Measurements from ENCODE around the gene MSLN. TPM values are rescaled to one million over a fixed set of nuclear protein-coding genes. Genes with fewer than 3 reads are reported as not detected.
A peak's percentile ranks its signal among the peaks of the same experiment; 100 is the strongest.

MSLN gene
- total and polyA plus RNA-seq, 2 of the 13 experiments (the other 11 are each of a cell fraction or from before 2014, with no cell fraction given): 2.0 to 2.3 TPM

DNA sequence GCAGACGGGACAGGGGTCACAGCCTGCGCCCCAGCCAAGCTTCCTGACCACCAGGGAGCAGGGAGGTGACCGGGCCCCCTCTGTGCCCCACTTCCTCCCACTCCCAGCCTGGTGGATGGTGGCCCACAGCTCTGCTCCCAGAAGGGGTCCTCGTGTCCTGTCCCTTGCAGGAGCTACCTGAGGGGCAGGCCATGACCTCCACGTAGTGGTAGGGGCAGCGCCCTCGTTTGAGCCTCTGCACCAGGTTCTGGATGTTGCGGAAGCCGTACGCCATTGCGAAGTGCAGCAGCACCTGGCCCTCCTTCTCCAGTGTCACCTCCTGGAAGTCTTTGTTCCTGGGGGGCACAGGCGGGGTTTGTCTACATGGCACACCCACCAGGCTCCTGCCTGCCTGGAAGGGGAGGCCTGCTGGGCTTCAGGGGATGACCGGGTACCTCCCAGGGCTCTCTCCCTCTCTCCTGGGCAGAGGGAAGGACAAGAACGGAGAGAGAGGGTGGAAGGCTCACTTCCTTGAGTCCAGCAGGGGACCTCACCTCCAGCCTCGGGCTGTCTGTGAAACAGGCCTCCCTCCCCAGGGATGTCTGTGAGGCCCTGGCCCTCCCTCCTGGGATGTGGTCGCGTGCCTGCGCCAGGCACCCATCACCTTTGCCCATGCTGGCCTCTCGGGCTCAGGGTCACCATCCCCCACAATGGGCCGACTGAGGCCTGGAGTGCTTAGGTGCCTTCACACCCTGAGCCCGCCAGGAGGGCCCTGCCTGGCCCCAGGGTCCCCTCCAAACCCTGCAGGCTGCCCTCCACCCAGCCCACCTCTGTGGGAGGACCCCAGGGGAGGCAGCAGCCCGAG is 29.6 kb upstream of the MSLN start:
- H3K79me2 ChIP-seq (ENCODE audit: insufficient read depth, low read length): no peaks in the 10 kb centered on the region
- in situ Hi-C loops (cut with HindIII; ENCODE audit: extremely low pct_ligation_motif_present, low pct_unique_long_range_greater_than_20kb): no loop called here
- no peak overlapping the region for H3K4me3 ChIP-seq (replicated peaks in 1 of 3; ENCODE audit: insufficient read depth in 1 of 3, low read depth in 2 of 3, low read length in 3 of 3)
- FAIRE-seq (no peak), DNase-seq (ENCODE audit: low spot score) (no peak), ATAC-seq (no peak)
- intact Hi-C loops (cut with micrococcal nuclease; ENCODE audit: unreplicated experiment): no loop called here
- ChIA-PET CTCF (ENCODE audit: low intra/inter-chr PET ratio, low total read pairs) (no interaction called here), POLR2A (interaction anchor here (2.0 kb wide), 1 partner anchor 10 kb away, joined by 7 read pairs; the partner anchor contains the start of gene ANTKMT)
- no peaks in the 10 kb centered on the region for H3K9me3 ChIP-seq (ENCODE audit: low read length)
- H3K36me3 ChIP-seq (replicated peaks in 1 of 2; ENCODE audit: control insufficient read depth in 1 of 2, insufficient read depth in 2 of 2, low read length in 2 of 2): peaks cover 3 to 15% of the 10 kb centered on the region in 2 experiments; a peak in 2 of 5 replicates
- H3K4me1 ChIP-seq (ENCODE audit: insufficient read depth, low read length): peaks cover 11% of the 10 kb centered on the region
- H2AFZ ChIP-seq (ENCODE audit: low read length): no peak overlapping the region
- peaks cover 0 to 3% of the 10 kb centered on the region in 2 experiments; a peak in 1 of 5 replicates for H3K27me3 ChIP-seq (ENCODE audit: control insufficient read depth in 1 of 2, insufficient read depth in 2 of 2, low read length in 2 of 2)
- 90% methylated on average over 7 of the region's 22 CpGs for WGBS (ENCODE audit: low lambda C conversion rate)
- H3K4me2 ChIP-seq (ENCODE audit: low read depth, low read length): no peak overlapping the region
- no TSS peak for BruUV-seq (replicated peaks)
- TF ChIP-seq RARA (CRISPR knock-in tag; IDR thresholded peaks at IDR 0.05) (no peak), HNRNPUL1 (IDR thresholded peaks at IDR 0.05; ENCODE audit: low read depth, low read length) (no peak), SRF (IDR thresholded peaks at IDR 0.05; ENCODE audit: low read depth, low read length) (no peak), POLR2A (IDR thresholded peaks at IDR 0.05; ENCODE audit: insufficient read depth in 1 of 2, low read depth in 2 of 2, low read length in 2 of 2) (0 out of 4 replicates have a peak, but pooled peaks of 1 of the 2 experiments have one; percentile 8), NFE2 (CRISPR knock-in tag; IDR thresholded peaks at IDR 0.05) (no peak), CENPT (CRISPR knock-in tag; IDR thresholded peaks at IDR 0.05; ENCODE audit: low read depth) (no peak)
- TF ChIP-seq, protein P1, sequence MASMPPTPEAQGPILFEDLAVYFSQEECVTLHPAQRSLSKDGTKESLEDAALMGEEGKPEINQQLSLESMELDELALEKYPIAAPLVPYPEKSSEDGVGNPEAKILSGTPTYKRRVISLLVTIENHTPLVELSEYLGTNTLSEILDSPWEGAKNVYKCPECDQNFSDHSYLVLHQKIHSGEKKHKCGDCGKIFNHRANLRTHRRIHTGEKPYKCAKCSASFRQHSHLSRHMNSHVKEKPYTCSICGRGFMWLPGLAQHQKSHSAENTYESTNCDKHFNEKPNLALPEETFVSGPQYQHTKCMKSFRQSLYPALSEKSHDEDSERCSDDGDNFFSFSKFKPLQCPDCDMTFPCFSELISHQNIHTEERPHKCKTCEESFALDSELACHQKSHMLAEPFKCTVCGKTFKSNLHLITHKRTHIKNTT (CRISPR knock-in tag; IDR thresholded peaks at IDR 0.05): no peak
- no peak overlapping the region for H3K9ac ChIP-seq (ENCODE audit: insufficient read depth, low read depth, low read length)
- H3K27ac ChIP-seq (ENCODE audit: extremely low read length, insufficient read depth, low read length): no peak overlapping the region
- 0 out of 2 replicates have a peak, but pooled peaks cover 2% of the 10 kb centered on the region for H4K20me1 ChIP-seq (ENCODE audit: insufficient read depth, low read length)

Data from HepG2 (cell line).